Head of caudate nucleus (tissue), 42 donors: ENCODE data around the gene FTSJ3.
"Not testable (repeated sequence)": the region's sequence is repeated elsewhere in the genome, so short reads cannot be mapped to it uniquely, and the experiment has no call there.

ENCODE experiments used
- DNase-seq, 42 donors: peaks; one replicate each; pipeline versions ENCODE4 v3.0.0 to v3.0.0-alpha.2; 2020 to 2021; ENCODE audit warnings: mixed read lengths in 7 of 42
- intact Hi-C: fragments of 100-400 bp; cut with DNase I; formaldehyde crosslinking; loops from one replicate; pipeline ENCODE4 v1.15.0; 2022

Gene FTSJ3

DNA sequence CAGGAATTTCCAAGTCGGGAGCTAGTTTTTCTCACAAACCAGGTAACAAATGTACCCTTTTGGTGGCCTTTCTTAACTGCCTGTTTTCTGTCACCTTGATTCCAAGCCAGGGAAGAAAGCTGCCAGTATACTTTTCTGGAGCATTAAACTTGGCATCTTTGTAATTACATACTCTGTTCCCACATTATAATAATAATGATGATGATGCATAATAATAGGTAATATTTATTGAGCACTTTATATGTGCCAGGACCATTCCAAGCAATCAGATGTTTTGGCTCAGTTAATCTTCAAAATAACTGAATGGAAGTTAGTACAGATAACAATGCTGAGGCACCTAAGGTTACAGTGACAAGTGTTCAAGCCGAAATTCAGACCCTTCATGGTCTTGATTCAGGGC lies 11.3 kb downstream of the FTSJ3 start:
- intact Hi-C loops = no loop called here
- no peak for DNase-seq

DNA sequence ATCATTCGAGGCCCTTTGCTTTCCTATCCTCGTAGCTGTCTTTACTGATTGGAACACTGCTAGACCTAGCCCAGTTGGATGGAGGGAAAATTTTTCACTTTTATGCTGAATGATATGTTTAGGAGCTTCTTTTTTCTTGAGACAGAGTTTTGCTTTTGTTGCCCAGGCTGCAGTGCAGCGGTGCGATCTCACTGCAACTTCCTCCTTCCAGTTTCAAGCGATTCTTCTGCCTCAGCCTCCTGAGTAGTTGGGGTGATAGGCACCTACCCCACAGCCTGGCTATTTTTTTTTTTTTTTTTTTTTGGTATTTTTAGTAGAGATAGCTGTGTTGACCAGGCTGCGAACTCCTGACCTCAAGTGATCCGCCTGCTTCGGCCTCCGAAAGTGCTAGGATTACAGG lies 17.5 kb downstream of the FTSJ3 start:
- intact Hi-C loops = no loop called here
- DNase-seq = no peak

DNA sequence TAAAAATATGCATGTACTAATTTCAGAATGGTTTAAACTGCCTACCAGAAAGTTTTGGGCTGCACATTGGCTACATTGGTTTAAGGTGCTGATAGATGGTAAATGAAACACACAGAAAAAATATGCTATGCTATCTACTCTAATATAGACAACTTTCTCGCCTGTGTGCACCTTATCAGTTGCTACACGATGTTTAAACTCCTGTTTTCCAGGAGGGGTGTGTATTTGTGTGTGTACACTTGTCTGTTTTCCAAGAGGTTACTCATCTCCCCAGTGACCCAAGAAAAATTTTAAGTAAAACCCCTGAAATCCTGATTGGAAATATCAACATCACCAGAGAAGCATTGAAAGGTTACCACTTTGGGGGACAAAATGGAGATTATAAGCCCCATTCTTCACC lies 21.9 kb downstream of the FTSJ3 start:
- intact Hi-C loops = no loop called here
- no peak for DNase-seq

DNA sequence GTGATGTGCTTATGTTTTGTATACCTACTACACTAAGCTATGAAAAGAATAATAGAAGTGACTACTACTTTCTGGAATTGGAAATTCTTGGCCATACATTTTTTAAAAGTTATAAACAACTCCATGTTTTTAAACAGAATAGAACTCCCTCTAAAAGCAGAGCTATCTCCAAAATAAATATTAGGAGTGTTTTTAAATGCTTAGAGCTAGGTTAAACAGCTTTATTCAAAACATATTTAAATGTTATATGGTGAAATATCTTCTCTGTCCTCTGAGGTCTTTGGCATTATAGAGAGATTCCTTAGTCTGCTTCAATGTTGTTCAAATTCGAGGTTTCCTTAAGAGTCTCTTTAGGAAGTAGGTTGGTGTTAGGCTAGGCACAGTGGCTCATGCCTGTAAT lies 23.1 kb downstream of the FTSJ3 start:
- DNase-seq = no peak
- intact Hi-C loops = no loop called here

DNA sequence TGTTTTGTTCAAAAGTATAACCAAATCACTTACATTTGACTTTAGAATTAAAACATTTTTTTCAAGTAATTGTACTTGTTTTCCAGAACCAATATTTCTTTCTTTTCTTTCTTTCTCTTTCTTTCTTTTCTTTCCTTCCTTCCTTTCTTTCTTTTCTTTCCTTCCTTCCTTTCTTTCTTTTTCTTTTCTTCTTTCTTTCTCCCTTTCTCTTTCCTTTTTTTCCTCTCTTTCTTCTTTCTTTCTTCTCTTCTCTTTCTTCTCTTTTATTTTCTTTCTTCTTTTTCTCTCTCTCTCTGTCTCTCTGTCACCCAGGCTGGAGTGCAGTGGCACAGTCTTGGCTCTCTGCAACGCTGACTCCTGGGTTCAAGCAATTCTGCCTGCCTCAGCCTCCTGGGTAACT lies 26.7 kb downstream of the FTSJ3 start:
- intact Hi-C loops = no loop called here
- no peak for DNase-seq

DNA sequence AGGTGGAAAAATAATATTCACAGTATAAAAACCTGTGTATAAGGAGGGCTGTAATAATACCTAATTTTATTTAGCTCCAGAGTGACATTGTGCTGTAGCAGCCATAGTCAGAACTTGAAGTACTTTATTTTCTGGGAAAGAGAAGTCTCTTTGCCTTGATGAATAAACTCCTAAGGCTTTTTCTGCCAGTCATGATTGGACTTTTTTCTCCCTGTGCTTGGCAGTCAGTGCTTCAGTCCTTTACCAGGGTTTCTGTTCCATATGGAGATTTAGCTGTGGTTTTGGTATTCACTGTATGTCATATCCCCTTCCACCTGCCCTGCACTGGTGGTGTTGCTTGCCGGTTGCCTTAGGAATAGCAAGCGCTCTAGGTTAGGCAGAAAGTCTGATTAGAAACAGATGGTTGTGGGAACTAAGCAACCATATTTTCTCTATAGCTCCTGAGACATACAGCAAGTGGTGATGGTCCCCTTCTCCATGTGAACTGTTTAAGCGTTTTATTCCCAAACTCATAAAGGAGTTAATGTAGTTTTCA lies 28.8 kb downstream of the FTSJ3 start:
- intact Hi-C loops = no loop called here
- DNase-seq = no peak

DNA sequence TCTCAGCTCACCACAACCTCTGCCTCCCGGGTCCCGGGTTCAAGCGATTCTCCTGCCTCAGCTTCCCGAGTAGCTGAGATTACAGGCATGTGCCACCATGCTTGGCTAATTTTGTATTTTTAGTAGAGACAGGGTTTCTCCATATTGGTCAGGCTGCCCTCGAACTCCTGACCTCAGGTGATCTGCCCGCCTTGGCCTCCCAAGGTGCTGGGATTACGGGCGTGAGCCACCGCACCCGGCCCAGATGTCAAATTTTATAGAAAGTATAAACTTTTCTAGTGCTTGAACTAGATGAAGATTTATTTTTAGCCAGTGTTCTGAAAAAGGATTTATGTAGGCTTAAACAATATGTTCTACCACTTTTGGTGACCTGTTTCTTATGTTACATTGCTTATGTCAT lies 31.1 kb downstream of the FTSJ3 start:
- DNase-seq, intact Hi-C loops: not testable (repeated sequence)

DNA sequence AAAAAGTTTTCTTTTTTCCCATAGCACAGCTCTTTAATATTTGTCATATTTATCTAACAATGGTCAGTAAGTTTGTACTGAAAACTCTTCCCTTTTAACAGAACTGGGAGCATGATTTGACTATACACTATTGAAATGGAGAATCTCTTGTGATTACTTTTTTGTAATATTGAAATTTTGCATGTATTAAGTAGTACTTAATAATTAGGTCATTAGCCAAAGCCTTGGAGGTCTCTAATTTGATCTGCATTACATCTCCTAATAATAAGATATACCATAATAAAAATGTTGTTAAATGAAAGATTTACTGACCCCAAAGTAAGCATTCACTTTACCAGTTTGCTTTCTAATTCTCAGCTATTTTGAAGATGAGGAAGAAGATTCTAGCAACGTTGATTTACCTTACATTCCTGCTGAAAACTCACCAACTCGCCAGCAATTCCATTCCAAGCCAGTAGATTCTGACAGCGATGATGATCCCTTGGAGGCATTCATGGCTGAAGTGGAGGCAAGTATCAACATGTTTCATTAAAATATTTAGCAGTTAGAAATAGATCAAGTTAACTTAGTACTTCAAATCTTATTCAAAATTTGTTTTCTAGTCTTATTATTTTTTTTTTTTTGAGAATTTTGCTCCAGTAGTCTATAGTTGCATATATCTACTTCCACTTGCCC lies 35.3 kb downstream of the FTSJ3 start:
- intact Hi-C loops = no loop called here
- DNase-seq = no peak

DNA sequence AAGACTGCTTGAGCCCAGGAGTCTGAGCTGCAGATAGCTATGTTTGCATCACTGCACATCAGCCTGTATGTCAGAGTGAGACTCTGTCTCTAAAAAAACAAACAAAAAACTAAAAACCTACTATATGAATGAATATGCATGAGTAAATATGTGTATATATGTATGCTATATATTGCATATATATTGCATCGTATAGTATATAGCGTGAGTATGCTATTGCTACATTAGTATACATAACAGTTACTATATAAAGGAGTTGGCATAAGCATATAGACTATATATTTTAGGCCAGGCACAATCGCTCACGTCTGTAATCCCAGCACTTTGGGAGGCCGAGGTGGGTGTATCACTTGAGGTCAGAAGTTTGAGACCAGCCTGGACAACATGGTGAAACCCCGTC lies 37.4 kb downstream of the FTSJ3 start:
- intact Hi-C loops = no loop called here
- DNase-seq = no peak

DNA sequence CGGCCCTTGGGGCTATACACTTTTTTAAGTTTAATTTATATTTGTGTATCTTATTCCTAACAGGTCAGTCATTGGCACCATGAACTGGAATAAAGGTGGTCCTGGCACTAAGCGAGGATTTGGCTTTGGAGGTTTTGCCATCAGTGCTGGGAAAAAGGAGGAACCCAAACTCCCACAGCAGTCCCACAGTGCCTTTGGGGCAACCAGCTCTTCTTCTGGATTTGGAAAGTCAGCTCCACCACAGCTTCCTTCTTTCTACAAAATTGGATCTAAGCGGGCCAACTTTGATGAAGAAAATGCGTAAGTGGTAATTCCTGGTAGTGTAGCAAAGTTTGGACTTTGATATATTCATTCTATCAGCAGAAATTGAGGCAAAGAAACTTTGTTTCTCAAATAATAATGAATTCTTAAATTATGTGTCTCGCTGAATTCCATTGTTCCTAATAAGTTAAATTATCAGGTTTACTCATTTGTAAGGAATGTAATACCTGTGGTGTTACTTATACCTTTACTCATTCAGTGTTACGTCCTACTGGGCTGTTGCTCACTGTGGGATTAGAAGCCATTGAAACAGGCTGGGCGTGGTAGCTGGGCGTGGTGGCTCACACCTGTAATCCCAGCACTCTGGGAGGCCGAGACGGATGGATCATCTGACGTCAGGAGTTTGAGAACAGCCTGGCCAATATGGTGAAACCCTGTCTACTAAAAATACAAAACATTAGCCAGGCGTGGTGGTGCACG lies 40.3 kb downstream of the FTSJ3 start:
- intact Hi-C loops = no loop called here
- DNase-seq = no peak

DNA sequence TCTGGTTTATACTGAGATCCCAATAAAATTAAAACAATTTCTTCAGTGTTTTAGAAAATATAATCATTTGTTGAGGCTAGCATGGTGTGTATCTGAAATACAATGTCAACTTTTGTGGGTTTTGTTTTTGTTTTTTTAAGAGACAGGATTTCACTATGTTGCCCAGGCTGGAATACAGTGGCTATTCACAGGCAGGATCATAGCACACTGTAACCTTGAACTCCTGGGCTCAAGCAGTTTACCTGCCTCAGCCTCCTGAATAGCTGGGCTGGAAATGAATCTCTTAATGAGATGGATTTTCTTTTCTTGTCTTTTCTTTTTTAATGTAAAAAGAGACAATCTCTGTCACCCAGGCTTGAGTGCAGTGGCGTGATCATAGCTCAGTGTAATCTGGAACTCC lies 41.3 kb downstream of the FTSJ3 start:
- intact Hi-C loops = no loop called here
- DNase-seq = no peak

DNA sequence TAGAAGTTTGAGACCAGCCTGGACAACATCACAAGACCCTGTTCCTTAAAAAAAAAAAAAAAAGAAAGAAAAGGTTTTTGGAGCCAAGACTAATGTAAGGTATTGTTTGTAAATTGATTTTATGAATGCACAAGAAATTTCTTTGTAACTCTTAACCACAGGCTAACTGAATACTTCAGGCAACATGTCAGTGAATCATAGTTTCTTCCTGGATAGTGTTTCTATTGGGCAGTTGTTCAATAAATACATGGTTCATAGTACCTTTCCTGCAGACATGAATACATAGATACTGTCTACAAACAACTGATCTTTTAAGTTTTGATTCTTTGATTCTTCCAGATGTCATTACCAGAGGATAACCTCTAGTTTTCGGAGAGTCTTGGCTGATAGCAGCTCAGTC lies 41.9 kb downstream of the FTSJ3 start:
- intact Hi-C loops = no loop called here
- no peak for DNase-seq

DNA sequence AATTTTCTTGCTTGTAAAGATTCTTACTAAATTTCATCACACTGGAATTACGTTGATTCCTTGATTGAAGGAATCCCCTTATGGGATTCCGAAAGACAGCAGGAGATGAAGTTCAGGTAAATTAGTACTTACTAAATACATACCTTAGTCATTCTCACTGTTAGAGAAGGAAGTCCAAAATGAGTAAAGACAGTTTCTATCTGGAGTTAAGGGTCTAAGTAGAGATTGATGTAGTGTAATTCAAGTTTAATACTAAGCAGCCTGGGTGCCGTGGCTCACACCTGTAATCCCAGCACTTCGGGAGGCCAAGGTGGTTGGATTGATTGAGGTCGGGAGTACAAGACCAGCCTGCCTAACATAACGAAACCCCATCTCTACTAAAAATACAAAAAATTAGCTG lies 43.9 kb downstream of the FTSJ3 start:
- no peak for DNase-seq
- intact Hi-C loops = no loop called here

DNA sequence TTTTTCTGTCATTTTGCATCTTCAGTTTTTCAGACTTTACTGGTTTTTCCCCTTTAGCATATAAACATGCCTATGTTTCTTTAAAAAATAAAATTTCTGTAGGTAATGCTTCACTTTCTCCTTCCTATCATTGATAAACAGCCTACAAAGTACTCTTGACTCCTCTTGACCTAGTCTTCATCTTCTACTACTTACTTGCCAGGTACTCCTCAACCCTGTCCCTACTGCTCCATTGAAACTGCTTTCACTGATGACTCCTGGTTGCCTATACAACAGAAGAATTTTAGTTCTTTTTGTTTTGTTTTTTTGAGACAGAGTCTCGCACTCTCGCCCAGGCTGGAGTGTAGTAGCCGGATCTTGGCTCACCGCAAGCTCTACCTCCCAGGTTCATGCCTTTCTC lies 46.5 kb downstream of the FTSJ3 start:
- no peak for DNase-seq
- intact Hi-C loops = no loop called here

DNA sequence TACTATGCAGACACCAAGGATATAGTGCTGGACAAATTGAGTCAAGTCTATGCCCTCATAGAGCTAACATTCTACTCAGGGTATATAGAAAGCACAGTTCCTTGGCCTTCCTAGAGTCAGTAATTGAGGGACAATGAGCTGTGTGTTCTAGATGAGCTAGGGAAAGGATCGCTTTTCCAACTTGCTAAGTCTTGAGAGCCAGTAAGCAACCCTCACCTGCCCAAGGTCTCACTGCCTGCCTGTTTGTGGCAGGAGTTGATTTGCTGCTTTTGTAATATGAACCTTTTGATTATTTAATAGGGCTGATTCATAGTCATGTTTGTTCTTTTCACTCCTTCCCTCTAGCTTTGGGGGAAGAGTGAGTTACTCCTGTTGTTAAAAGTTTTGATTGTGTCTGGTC lies 47.0 kb downstream of the FTSJ3 start:
- DNase-seq = no peak
- intact Hi-C loops = no loop called here

DNA sequence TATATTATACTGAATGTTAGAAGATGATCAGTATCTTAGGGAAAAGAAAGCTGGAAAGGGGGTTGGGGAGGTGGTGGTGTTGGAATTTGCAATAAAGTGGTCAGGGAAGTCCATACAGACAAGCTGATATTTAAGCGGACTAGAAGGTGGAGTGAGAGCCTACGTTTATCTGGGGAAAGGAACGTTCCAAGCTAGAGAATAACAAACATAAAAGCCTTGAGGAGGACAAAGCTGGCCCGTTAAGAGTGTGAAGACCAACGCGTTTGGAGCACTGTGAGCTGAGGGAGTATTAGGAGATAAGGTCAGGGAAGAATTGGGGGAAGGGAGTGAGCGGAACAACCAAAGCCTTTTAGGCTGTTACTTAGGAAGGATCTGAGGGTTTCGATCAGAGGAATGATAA lies 52.0 kb downstream of the FTSJ3 start:
- intact Hi-C loops = loop anchor here (2.0 kb wide), 1 partner anchor 67 kb away; the partner anchor contains the start of gene SMARCD2

DNA sequence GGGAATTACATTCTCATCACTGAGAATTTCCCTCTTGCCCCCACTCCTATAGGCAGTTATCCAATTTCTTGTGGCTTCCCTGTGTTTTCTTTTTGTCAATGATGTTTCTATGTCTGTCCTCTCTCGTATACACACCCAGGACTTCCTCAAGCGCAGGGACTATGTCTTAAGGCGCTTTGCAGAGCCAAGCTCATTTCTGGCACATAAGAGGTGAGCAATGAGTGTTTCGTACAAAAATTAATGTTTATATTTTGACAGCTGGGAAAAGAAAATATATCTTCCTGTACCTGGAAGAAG lies 52.5 kb downstream of the FTSJ3 start:
- intact Hi-C loops = loop anchor here (2.0 to 5.0 kb wide), 2 partner anchors 52 to 68 kb away; partner anchors contain the start of genes FTSJ3, PSMC5 and SMARCD2

More for the DNA sequence above, 52.0 kb downstream of the FTSJ3 start:
- DNase-seq = no peak

DNA sequence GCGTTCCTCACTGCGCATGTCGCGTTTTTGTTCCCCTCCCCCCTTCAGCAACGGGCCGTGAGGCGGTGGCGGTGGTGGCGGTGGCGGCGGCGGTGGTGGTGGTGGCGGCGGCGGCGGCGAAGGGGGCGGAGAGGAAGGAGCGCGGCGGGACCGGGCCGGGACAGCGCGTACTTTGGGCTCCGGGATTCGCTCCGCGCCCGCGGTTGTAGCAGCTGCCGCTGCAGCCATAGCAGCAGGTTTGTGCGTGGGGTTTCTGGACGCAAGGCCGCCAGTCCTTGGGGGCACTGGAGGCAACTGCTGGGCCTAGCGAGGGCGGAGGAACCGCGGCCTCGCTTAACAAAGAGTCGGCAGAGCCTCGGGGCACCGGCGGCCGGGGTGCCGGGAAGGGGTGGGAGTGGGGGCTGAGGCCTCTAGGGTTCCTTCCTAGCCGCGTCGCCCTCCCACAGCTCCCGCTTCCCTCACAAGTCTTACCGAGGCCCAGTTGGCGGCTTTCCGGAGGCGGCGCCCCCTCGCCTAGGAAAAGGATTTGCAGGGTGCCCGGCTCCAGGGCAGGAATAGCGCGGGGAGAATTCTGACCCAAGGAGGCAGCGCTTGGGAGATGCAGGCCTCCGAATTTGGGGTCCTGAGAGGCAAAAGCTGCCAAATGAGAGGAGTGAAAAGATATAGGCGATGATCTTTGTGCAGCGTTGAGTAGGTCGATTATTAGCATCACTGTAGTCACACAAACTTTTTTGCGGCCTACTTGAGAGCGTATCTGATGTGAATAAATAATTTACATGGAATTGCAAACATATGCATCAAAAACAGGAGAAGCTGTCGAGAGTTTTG lies 53.1 kb downstream of the FTSJ3 start, which contains the start of gene DDX42:
TSS of gene DDX42 (plus strand) at position 30 of the 828 bp plus-strand sequence. CDS start 12,880 bp downstream, outside the sequence.
- intact Hi-C loops = loop anchor here (2.0 to 5.0 kb wide), 2 partner anchors 53 to 68 kb away; partner anchors contain the start of genes FTSJ3, PSMC5 and SMARCD2
- peak in 41 of 42 donors; percentile 22 to 96 (median 88) for DNase-seq

More for the DNA sequence above, 52.5 kb downstream of the FTSJ3 start:
- no peak for DNase-seq
